Inferior parietal cortex (tissue), 1 donor: Measurements from ENCODE around the gene EHBP1.
"Not testable (repeated sequence)": the region's sequence is repeated elsewhere in the genome, so short reads cannot be mapped to it uniquely, and the experiment has no call there.

Experiments
- DNase-seq: peaks from one replicate; pipeline ENCODE4 v3.0.0-alpha.2; 2016; ENCODE audit errors: extremely low spot score

EHBP1 gene

DNA sequence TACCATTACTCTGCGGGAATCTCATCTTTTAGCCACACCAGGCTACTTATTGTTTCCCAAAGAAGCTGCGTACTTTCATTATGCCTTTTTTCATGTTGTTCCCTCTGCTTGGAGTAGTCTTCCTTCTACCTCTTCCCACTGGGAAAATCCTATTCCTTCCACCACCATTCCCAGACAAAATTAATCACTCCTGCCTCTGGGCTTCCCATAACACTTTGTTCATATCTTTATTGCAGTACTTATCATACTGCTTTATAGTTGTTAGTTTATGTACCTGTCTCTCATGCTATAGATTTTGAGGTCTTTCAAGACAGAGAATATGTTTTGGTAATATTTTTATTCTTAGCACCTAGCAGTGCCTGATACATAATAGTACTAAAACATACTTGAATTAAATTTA, 361.3 kb downstream of the EHBP1 start:
- no peak for DNase-seq

DNA sequence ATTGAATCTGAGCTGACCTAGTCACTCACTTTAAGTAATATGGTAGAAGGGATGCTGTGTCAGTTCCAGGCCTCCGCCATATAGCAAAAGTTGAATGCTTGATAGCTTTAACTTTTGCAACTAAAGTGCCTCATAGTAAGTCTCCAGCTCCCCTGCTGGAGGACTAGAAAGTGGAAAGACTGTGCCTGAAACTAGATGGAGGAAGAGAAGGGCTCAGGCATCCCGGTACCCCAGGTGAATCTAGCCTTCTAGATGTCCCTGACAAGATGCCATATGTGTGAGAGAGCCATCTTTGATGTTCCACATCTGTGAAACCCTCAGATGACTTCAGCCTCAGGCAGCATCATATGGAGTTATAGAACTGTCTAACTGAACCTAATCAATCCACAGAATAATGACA, 366.2 kb downstream of the EHBP1 start:
- no peak for DNase-seq

DNA sequence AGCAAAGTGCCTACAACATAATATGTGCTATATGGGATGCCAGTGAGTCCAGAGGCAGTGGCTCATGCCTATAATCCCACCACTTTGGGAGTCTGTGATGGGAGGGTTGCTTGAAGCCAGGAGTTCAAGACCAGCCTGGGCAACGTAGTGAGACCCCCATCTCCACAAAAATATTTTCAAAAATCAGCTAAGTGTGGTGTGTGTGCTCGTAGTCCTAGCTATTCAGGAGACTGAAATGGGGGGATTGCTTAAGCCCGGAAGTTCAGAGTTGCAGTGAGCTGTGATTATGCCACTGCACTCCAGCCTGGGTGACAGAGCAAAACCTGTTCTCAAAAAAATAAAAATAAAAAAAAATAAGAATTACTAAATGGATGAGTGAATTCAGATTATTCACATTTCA, 368.5 kb downstream of the EHBP1 start:
- no peak for DNase-seq

DNA sequence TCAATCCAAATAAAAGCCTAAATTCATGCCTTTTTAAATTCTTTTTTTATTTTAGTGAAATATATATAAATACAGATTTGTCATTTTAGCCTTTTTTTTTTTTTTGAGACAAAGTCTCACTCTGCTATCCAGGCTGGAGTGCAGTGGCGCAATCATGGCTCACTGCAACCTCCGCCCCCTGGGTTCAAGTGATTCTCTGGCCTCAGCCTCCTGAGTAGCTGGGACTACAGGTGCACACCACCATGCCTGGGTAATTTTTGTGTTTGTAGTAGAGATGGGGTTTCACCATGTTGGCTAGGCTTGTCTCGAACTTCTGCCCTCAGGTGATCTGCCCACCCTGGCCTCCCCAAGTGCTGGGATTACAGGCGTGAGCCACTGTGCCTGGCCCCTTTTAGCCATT, 368.9 kb downstream of the EHBP1 start:
- not testable (repeated sequence) for DNase-seq

DNA sequence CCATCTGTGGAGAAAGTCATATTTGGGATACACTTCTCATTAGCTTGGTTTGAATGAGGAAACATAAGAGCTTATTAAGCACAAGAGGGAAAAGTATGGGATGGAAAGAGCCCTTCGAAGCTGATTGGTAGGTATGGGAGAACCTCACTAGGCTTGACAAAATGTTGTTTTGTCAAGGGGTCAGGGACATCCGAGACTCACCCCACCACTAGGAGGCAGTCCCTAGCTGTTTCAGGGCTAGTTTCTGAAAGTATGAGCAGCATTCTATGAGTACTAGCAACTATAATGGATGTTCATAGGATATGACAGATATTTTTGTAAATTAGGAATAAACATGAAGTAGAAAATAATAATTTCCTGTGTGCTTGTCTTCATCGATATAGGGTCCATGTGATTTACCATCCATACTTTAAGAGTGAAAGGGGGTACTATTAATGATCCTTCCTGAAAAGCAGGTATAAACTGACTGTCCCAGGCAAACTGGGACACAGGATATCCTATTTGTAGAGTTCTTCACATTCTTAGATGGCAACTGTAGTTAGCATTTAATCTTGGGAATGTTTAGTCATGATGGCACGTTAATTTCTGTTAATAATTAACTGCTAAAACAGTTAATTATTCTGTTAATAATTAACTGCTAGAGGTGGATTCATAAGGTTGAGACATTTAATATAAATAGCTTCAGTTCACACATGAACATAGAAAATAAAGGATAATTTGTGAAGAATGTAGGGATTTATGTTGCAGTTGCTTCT, 373.5 kb downstream of the EHBP1 start:
- no peak for DNase-seq

DNA sequence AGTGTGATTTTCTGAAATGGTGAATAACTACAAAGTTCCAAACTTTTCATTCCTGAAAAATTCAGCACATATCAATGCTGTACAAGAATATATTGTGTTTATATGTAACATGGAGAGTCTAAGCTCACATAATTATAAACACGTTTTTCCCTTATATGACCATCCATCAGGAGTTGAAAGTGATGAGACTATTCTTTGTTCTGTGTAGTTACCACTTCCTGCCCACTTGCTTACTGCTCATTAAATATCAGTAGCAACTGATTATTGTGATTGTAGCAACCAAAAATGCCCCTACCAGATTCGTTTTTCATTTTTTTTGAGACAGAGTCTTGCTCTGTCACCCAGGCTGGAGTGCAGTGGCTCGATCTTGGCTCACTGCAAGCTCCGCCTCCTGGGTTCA, 375.9 kb downstream of the EHBP1 start:
- no peak for DNase-seq

DNA sequence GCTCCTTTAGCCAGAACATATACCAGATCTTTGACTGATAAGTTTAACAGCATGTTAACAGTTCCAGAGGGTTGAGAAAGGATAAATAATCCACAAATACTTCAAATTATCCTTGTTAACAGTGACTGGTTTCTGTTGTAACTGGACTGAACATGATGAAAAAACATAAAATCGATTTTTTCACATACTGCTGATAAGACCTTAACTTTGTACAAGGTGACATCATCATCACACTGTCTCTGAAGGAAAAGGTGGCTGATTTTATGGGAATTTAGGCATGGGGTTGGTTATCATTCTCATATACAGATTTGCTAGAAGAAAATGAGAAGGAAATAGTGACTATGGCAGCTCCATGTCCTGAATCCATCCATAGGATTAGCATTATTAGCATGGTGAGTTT, 381.2 kb downstream of the EHBP1 start:
- DNase-seq = no peak

DNA sequence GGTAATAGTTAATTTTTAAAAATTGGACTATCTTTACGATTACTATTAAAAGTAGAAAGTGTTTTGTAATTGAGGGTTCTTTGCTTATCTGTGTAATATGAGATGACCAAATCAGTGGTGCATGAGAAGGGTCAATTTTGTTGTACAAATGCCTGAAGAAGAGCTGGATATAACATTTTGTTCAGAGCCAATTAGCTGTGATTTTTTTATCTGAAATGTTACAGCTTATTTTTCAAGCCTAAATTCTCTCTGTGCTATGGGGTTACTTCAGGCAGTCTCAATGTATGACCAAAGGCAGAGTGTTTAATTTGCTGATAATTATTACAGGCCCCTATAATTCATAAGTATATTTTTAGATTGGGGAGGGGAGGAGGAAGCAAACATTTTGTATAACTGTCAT, 386.9 kb downstream of the EHBP1 start:
- no peak for DNase-seq

DNA sequence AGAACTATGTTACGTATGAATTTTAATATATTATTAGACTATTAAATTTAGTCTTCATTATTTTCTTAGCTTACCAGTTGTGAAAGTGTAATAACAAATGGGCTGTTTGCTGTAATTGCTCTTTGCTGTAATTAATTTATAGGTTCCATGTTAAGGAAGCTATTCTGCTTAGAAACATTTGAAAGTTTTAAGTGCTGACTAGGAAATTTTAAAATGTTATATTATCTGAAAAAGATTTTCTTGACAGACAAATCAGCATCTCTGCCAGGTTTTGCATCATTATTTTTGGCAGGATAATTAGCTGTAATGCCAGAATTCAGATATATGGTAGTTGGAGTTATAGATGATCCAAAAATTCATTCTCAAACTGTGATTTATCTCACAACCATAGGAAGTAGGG, 387.3 kb downstream of the EHBP1 start:
- DNase-seq = no peak

DNA sequence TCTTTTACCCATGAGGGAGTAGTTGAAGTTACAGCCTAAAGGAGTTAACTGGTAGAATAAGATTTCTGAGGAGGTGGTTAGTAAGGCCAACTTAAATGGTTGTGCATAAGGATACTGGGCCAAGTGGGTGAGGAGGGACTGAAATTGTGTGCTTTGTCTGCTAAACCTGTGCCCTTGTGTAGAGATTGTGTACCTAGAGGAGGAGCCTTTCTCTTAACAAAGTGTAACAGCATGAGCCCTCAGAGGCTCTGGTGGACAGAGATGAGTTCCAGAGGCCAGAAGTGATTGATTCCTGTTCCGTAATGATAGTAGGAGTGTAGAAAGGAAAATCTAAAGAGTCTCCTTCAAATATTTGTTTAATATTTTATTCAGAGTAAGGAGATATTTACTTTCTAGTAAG, 388.0 kb downstream of the EHBP1 start:
- no peak for DNase-seq
